Neural crest cell (in vitro differentiated cells): Measurements from ENCODE around the gene GUF1. TPM values are rescaled to one million over a fixed set of nuclear protein-coding genes. Genes with fewer than 3 reads are reported as not detected.
A peak's percentile ranks its signal among the peaks of the same experiment; 100 is the strongest.

Experiments used
- DNase-seq: peaks from one replicate; pipeline ENCODE4 v3.0.0; 2021; ENCODE audit warnings: low read depth, mixed read lengths, low spot score
- H3K27ac Mint-ChIP-seq: one replicate; pipeline ENCODE4 v1.8.0; 2021; ENCODE audit warnings: mild to moderate bottlenecking, mixed read lengths; ENCODE audit not compliant: unreplicated experiment
- H3K27me3 Mint-ChIP-seq: 2 replicates; pipeline ENCODE4 v1.8.0; 2021; ENCODE audit warnings: low read depth, mild to moderate bottlenecking, mixed read lengths
- H3K36me3 Mint-ChIP-seq: 2 replicates; pipeline ENCODE4 v1.8.0; 2021; ENCODE audit warnings: low read depth, mild to moderate bottlenecking, mixed read lengths
- H3K4me1 Mint-ChIP-seq: 2 replicates; pipeline ENCODE4 v1.8.0; 2021; ENCODE audit warnings: mixed read lengths
- H3K4me3 Mint-ChIP-seq: one replicate; pipeline ENCODE4 v1.8.0; 2021; ENCODE audit warnings: mild to moderate bottlenecking, mixed read lengths
- H3K9me3 Mint-ChIP-seq: 2 replicates; pipeline ENCODE4 v1.8.0; 2021; ENCODE audit warnings: mixed read lengths
- total RNA-seq: library from RNA; stranded (reverse); gene quantifications from 2 replicates; pipeline ENCODE4 v1.2.1, GENCODE V29; 2021
- TF ChIP-seq, protein P1 (sequence below): fragments of 200-600 bp; sonication (generic); conservative IDR thresholded peaks from 2 replicates; pipeline ENCODE4 v1.5.0; 2021; ENCODE audit warnings: antibody characterized with exemption, mild to moderate bottlenecking

The GUF1 gene
- total RNA-seq, 1 donor from 2014 or later: 30.2 TPM

DNA sequence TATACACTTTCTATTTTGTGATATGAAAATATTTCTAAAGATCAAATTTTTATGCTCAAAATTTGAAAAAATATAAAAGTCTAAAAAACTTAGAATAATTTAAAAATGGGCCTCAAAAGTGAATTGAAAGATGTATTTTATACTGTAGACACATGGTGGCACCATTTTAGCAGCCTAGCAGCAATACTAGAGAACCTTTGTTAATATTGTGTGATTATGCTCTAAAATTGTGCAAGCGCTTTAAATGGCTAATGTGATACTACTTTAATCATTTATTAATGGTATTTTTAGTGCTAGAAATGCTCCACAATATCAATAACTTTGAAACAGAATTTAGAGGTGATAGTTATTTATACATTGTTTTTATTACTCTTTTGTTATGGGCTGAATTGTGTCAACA is 3.7 kb upstream of the GUF1 start:
- DNase-seq: no peak
- Mint-ChIP-seq H3K27ac (no peak overlapping the region), H3K4me3 (no peak overlapping the region), H3K27me3 (peaks cover 28% of the 10 kb centered on the region), H3K36me3 (no peaks in the 10 kb centered on the region), H3K9me3 (no peaks in the 10 kb centered on the region), H3K4me1 (peaks cover 13% of the 10 kb centered on the region)
- TF ChIP-seq, protein P1, sequence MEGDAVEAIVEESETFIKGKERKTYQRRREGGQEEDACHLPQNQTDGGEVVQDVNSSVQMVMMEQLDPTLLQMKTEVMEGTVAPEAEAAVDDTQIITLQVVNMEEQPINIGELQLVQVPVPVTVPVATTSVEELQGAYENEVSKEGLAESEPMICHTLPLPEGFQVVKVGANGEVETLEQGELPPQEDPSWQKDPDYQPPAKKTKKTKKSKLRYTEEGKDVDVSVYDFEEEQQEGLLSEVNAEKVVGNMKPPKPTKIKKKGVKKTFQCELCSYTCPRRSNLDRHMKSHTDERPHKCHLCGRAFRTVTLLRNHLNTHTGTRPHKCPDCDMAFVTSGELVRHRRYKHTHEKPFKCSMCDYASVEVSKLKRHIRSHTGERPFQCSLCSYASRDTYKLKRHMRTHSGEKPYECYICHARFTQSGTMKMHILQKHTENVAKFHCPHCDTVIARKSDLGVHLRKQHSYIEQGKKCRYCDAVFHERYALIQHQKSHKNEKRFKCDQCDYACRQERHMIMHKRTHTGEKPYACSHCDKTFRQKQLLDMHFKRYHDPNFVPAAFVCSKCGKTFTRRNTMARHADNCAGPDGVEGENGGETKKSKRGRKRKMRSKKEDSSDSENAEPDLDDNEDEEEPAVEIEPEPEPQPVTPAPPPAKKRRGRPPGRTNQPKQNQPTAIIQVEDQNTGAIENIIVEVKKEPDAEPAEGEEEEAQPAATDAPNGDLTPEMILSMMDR: no peak

DNA sequence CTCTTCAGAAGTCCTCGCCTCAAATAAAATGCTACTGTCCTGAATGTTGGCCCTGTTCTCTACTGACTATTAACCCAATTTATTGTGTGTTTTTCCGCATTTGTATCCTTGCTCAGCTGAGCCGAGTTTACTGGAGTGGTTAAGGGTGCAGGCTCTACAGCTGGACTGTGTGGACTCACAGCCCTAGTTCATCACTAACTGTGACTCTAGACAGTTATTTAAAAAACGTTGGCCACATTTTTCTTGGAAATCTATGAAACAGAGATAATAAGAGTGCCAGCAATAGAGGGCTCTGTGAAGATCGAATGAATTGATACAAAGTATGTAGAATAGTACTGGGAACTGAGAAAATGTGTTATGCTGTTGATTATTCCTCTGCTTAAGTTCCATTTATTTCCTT is 2.9 kb upstream of the GUF1 start:
- Mint-ChIP-seq H3K4me1 (peaks cover 20% of the 10 kb centered on the region), H3K27ac (no peak overlapping the region), H3K9me3 (no peaks in the 10 kb centered on the region), H3K36me3 (no peaks in the 10 kb centered on the region), H3K4me3 (peak overlapping the region; percentile 23), H3K27me3 (peaks cover 24% of the 10 kb centered on the region)
- DNase-seq: no peak
- TF ChIP-seq, protein P1: no peak

DNA sequence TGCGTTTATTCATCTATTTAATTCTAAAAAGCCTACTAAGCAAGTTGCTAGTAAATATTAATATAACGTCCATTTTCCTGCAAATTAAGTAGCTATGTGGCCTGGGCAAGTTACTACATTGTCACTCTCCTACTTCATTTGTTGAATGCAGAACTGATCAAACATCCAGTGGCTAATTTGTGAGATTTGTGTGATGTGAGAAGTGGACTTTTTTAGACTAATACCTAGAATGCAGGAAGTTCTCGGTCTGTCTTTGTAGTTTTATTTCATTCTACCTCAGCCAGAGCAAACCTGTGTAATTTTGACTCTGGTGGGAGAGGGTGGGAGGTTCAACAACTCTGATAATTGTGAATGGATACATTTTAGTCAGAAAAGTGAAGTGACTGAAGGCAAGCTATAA is 840 bp downstream of the GUF1 start:
- Mint-ChIP-seq H3K9me3 (no peaks in the 10 kb centered on the region), H3K4me3 (peak overlapping the region; percentile 98), H3K4me1 (peaks cover 29% of the 10 kb centered on the region), H3K27ac (peak overlapping the region; percentile 98), H3K36me3 (no peaks in the 10 kb centered on the region), H3K27me3 (peaks cover 5% of the 10 kb centered on the region)
- no peak for DNase-seq
- TF ChIP-seq, protein P1: peak; percentile 0

DNA sequence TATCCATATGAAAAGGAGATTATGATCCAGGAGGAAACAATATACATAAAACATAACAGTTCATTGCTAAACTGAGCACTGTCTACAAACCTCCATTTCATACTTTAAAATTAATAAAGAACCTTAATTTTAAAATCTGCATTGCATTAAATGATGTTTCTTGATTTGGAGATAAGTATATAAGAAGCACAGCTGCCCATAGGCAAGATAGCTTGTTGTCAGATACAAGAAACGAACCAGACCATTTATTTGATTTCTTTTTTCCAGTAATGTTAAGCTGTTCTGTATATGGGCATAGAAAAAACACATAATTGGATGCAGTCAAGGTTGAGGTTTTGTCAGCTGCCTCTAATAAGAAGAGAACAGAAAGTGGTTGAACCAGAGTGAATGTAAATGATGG is 6.4 kb downstream of the GUF1 start:
- H3K27me3 Mint-ChIP-seq: no peaks in the 10 kb centered on the region
- no peak overlapping the region for H3K4me3 Mint-ChIP-seq
- TF ChIP-seq, protein P1: no peak
- H3K9me3 Mint-ChIP-seq: no peaks in the 10 kb centered on the region
- DNase-seq: no peak
- H3K36me3 Mint-ChIP-seq: peaks cover 8% of the 10 kb centered on the region
- peaks cover 14% of the 10 kb centered on the region for H3K4me1 Mint-ChIP-seq
- H3K27ac Mint-ChIP-seq: no peak overlapping the region

DNA sequence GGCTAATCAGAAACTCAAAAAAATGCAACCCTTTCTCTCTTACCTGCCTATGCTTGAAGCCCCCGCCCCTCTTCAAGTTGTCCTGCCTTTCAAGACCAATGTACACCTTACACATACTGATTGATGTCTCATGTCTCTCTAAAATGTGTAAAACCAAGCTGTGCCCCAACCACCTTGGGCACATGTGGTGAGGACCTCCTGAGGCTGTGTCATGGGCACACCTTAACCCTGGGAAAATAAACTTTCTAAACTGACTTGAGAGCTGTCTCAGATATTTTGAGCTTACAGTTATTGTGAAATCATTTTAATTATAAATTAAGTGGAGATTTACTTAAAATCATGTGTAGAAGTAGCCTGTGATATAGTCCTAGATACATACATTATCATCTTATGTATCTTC is 22.2 kb downstream of the GUF1 start:
- H3K27ac Mint-ChIP-seq: no peak overlapping the region
- H3K27me3 Mint-ChIP-seq: no peaks in the 10 kb centered on the region
- no peaks in the 10 kb centered on the region for H3K4me1 Mint-ChIP-seq
- no peak for DNase-seq
- peaks cover 9% of the 10 kb centered on the region for H3K36me3 Mint-ChIP-seq
- no peak overlapping the region for H3K4me3 Mint-ChIP-seq
- H3K9me3 Mint-ChIP-seq: no peaks in the 10 kb centered on the region
- TF ChIP-seq, protein P1: no peak

DNA sequence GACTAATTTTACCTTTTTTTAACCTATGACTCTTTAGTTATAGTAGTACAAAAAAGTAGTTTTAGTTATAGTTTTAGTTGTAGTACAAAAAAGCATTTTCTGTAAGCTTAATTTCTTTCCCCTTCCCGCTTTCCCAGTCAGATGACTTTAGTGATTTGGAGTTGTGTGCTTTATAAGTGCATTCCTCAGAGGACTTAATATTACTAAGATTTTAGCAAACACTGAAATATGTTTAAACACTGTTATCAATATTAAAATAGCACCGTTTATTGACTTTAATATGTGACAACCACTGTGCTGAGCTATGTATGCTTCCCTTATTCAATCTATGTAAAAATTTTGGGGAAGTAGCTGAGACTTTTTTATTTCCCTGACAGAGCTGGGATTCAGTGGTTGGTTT is 22.8 kb downstream of the GUF1 start:
- Mint-ChIP-seq H3K36me3 (peaks cover 8% of the 10 kb centered on the region), H3K4me3 (no peak overlapping the region), H3K4me1 (no peaks in the 10 kb centered on the region), H3K27me3 (no peaks in the 10 kb centered on the region), H3K9me3 (no peaks in the 10 kb centered on the region), H3K27ac (no peak overlapping the region)
- DNase-seq: no peak
- TF ChIP-seq, protein P1: no peak
